ENCODE measurements around the gene SPTBN4. TPM values are rescaled to one million over a fixed set of nuclear protein-coding genes. Genes with fewer than 3 reads are reported as not detected.
"Not testable (repeated sequence)": the region's sequence is repeated elsewhere in the genome, so short reads cannot be mapped to it uniquely, and the experiment has no call there.

Gene SPTBN4
- total RNA-seq, 1 experiment from 2014 or later: 0.48 TPM

- POLR2A ChIA-PET (ENCODE audit: unreplicated experiment): interaction anchor here (0.5 kb wide), 1 partner anchor 75 kb away, joined by 14 read pairs; no protein-coding TSS in a partner anchor
- peaks cover 4% of the 10 kb centered on the region; the same call in 1 of the 2 replicates for H3K27me3 ChIP-seq (ENCODE audit: insufficient read depth, low read depth)
- H3K4me3 ChIP-seq: no peak overlapping the region
- no peaks in the 10 kb centered on the region for H4K20me1 ChIP-seq (ENCODE audit: insufficient read depth)
- no TSS peak for BruUV-seq (replicated peaks)
- H3K9me2 ChIP-seq (ENCODE audit: insufficient read depth): no peaks in the 10 kb centered on the region
- intact Hi-C loops (cut with micrococcal nuclease; ENCODE audit: unreplicated experiment): no loop called here
- no peaks in the 10 kb centered on the region for H3K79me2 ChIP-seq (ENCODE audit: low read depth)
- no peak overlapping the region for H3K27ac ChIP-seq
- no peak overlapping the region for H3K4me2 ChIP-seq
- no peak for TF ChIP-seq CTCF (conservative IDR thresholded peaks at IDR 0.05)
- no peak for TF ChIP-seq EZH2 (IDR thresholded peaks at IDR 0.05; ENCODE audit: low read depth)
- CTCF ChIA-PET: interaction anchor here (0.7 kb wide), 1 partner anchor 76 kb away, joined by 3 read pairs; no protein-coding TSS in a partner anchor
- H3K4me1 ChIP-seq (replicated peaks; ENCODE audit: insufficient read depth): no peaks in the 10 kb centered on the region
- no peaks in the 10 kb centered on the region for H3K36me3 ChIP-seq (ENCODE audit: low read depth)
- no peaks in the 10 kb centered on the region for H3K9me3 ChIP-seq (ENCODE audit: insufficient read depth, low read depth)
- peak in 1 of 2 experiments; percentile 38 for DNase-seq
- H3F3A ChIP-seq (ENCODE audit: insufficient read depth, low read depth): no peaks in the 10 kb centered on the region
- no peak overlapping the region for H2AFZ ChIP-seq
Measured at GRCh38 chr19:40539070-40539469, 72.3 kb downstream of the SPTBN4 start.

GRCh38 chr19:40542202-40542859, 75.5 kb downstream of the SPTBN4 start:
- intact Hi-C loops (cut with micrococcal nuclease; ENCODE audit: unreplicated experiment): no loop called here
- Histone ChIP-seq H3K4me1 (replicated peaks; ENCODE audit: insufficient read depth) (no peaks in the 10 kb centered on the region), H3K27ac (no peak overlapping the region), H3K27me3 (ENCODE audit: insufficient read depth, low read depth) (no peaks in the 10 kb centered on the region), H3K9me3 (ENCODE audit: insufficient read depth, low read depth) (no peaks in the 10 kb centered on the region), H4K20me1 (ENCODE audit: insufficient read depth) (no peaks in the 10 kb centered on the region), H3K79me2 (ENCODE audit: low read depth) (no peaks in the 10 kb centered on the region), H3K4me3 (no peak overlapping the region), H3F3A (ENCODE audit: insufficient read depth, low read depth) (no peaks in the 10 kb centered on the region; the same call in 1 of the 2 replicates), H3K4me2 (no peak overlapping the region), H2AFZ (no peak overlapping the region), H3K36me3 (ENCODE audit: low read depth) (no peaks in the 10 kb centered on the region), H3K9me2 (ENCODE audit: insufficient read depth) (no peaks in the 10 kb centered on the region)
- no peak for TF ChIP-seq EZH2 (IDR thresholded peaks at IDR 0.05; ENCODE audit: low read depth)
- no peak for TF ChIP-seq CTCF (conservative IDR thresholded peaks at IDR 0.05)
- POLR2A ChIA-PET (ENCODE audit: unreplicated experiment): no interaction called here
- CTCF ChIA-PET: interaction anchor here (0.6 kb wide), 1 partner anchor 79 kb away, joined by 3 read pairs; no protein-coding TSS in a partner anchor
- no TSS peak for BruUV-seq (replicated peaks)
- DNase-seq: no peak

- CTCF ChIA-PET: interaction anchor here (0.6 kb wide), 1 partner anchor 79 kb away, joined by 3 read pairs; no protein-coding TSS in a partner anchor
- H3K27me3 ChIP-seq (ENCODE audit: insufficient read depth, low read depth): 0 out of 2 replicates have a peak, but pooled peaks cover 4% of the 10 kb centered on the region
Measured at GRCh38 chr19:40543029-40543597, 76.3 kb downstream of the SPTBN4 start.

GRCh38 chr19:40546153-40546841, 79.5 kb downstream of the SPTBN4 start:
- DNase-seq; H3K27me3 ChIP-seq (ENCODE audit: insufficient read depth, low read depth); H3K9me3 ChIP-seq (ENCODE audit: insufficient read depth, low read depth); H3K4me3 ChIP-seq; H3K9me2 ChIP-seq (ENCODE audit: insufficient read depth); H3K4me1 ChIP-seq (replicated peaks; ENCODE audit: insufficient read depth); H3K79me2 ChIP-seq (ENCODE audit: low read depth); H3K27ac ChIP-seq; H4K20me1 ChIP-seq (ENCODE audit: insufficient read depth); H3K36me3 ChIP-seq (ENCODE audit: low read depth); H3F3A ChIP-seq (ENCODE audit: insufficient read depth, low read depth); BruUV-seq (replicated peaks); POLR2A ChIA-PET (ENCODE audit: unreplicated experiment); H2AFZ ChIP-seq; H3K4me2 ChIP-seq: not testable (repeated sequence)
- intact Hi-C loops (cut with micrococcal nuclease; ENCODE audit: unreplicated experiment): loop anchor here (5.0 kb wide), 1 partner anchor 86 kb away; no protein-coding TSS in a partner anchor
- CTCF ChIA-PET: interaction anchor here (0.6 kb wide), 1 partner anchor 114 kb away, joined by 4 read pairs; no protein-coding TSS in a partner anchor

More at GRCh38 chr19:40543029-40543597, 76.3 kb downstream of the SPTBN4 start:
- H3K4me3 ChIP-seq: no peak overlapping the region
- no peak for DNase-seq
- no peaks in the 10 kb centered on the region for H4K20me1 ChIP-seq (ENCODE audit: insufficient read depth)
- H3K4me2 ChIP-seq: no peak overlapping the region
- no peaks in the 10 kb centered on the region for H3K36me3 ChIP-seq (ENCODE audit: low read depth)
- BruUV-seq (replicated peaks): no TSS peak
- intact Hi-C loops (cut with micrococcal nuclease; ENCODE audit: unreplicated experiment): no loop called here
- no peaks in the 10 kb centered on the region for H3K9me2 ChIP-seq (ENCODE audit: insufficient read depth)
- H3K9me3 ChIP-seq (ENCODE audit: insufficient read depth, low read depth): no peaks in the 10 kb centered on the region
- POLR2A ChIA-PET (ENCODE audit: unreplicated experiment): no interaction called here
- no peak for TF ChIP-seq CTCF (conservative IDR thresholded peaks at IDR 0.05)
- no peak for TF ChIP-seq EZH2 (IDR thresholded peaks at IDR 0.05; ENCODE audit: low read depth)
- peaks cover 4% of the 10 kb centered on the region; the same call in 1 of the 2 replicates for H3F3A ChIP-seq (ENCODE audit: insufficient read depth, low read depth)
- no peak overlapping the region for H2AFZ ChIP-seq
- H3K4me1 ChIP-seq (replicated peaks; ENCODE audit: insufficient read depth): no peaks in the 10 kb centered on the region
- no peak overlapping the region for H3K27ac ChIP-seq
- H3K79me2 ChIP-seq (ENCODE audit: low read depth): no peaks in the 10 kb centered on the region

GRCh38 chr19:40547190-40547589, 80.4 kb downstream of the SPTBN4 start:
- H2AFZ ChIP-seq; H4K20me1 ChIP-seq (ENCODE audit: insufficient read depth); CTCF ChIA-PET; BruUV-seq (replicated peaks); H3K4me2 ChIP-seq; H3K36me3 ChIP-seq (ENCODE audit: low read depth); H3K4me3 ChIP-seq; H3K79me2 ChIP-seq (ENCODE audit: low read depth); H3K9me2 ChIP-seq (ENCODE audit: insufficient read depth); H3K27me3 ChIP-seq (ENCODE audit: insufficient read depth, low read depth); H3F3A ChIP-seq (ENCODE audit: insufficient read depth, low read depth); DNase-seq; H3K27ac ChIP-seq; H3K4me1 ChIP-seq (replicated peaks; ENCODE audit: insufficient read depth); H3K9me3 ChIP-seq (ENCODE audit: insufficient read depth, low read depth); POLR2A ChIA-PET (ENCODE audit: unreplicated experiment): not testable (repeated sequence)
- intact Hi-C loops (cut with micrococcal nuclease; ENCODE audit: unreplicated experiment): loop anchor here (5.0 kb wide), 1 partner anchor 85 kb away; no protein-coding TSS in a partner anchor

Data from PC-9 (cell line).